GM20000 (cell line): ENCODE results near the gene TRA2A.

Experiments used
- DNase-seq: peaks from one replicate; pipeline ENCODE4 v3.0.0; 2012; ENCODE audit warnings: low spot score
- CTCF ChIP-seq: IDR thresholded peaks from 2 replicates; pipeline ENCODE4 v1.5.1; 2012; ENCODE audit warnings: mild to moderate bottlenecking, control low read depth; ENCODE audit errors: extremely low read depth, missing control alignments

TRA2A gene

GRCh38 chr7:23542752-23543151 is 11.0 kb upstream of the TRA2A start:
- TF ChIP-seq CTCF, result no peak
- DNase-seq, result no peak

GRCh38 chr7:23539494-23539907 is 7.7 kb upstream of the TRA2A start:
- peak; percentile 10 for DNase-seq
- TF ChIP-seq CTCF, result no peak

DNA sequence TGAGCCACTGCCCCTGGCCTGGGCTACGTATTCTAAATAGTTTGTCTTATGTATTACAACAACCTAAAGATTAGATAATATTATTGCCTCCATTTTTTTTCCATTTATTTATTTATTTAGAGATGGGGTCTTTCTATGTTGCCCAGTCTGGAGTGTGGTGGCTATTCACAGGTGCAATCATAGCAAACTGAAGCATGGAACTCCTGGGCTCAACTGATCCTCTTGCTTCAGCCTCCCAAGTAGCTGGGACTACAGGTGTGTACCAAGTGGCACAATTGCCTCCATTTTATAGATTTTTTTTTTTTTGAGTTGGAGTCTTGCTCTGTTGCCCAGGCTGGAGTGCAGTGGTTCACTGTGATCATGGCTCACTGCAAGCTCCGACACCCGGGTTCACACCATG is 6.5 kb upstream of the TRA2A start:
- TF ChIP-seq CTCF, result no peak
- no peak for DNase-seq

DNA sequence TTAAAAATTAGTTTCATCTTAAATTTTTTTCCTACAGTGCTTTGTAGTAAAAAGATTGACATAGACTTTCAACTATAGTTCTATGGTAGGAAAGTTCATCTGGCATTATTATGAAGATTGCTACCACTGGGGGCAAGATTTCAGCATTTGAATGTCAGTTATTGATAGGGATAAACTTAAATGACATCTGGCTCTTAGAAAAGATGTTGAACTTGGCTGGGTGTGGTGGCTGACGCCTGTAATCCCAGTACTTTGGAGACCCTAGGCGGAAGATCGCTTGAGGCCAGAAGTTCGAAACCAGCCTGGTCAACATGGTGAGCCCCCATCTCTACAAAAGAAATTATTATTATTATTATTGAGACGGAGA is 1.4 kb upstream of the TRA2A start:
- no peak for TF ChIP-seq CTCF
- DNase-seq, result no peak

DNA sequence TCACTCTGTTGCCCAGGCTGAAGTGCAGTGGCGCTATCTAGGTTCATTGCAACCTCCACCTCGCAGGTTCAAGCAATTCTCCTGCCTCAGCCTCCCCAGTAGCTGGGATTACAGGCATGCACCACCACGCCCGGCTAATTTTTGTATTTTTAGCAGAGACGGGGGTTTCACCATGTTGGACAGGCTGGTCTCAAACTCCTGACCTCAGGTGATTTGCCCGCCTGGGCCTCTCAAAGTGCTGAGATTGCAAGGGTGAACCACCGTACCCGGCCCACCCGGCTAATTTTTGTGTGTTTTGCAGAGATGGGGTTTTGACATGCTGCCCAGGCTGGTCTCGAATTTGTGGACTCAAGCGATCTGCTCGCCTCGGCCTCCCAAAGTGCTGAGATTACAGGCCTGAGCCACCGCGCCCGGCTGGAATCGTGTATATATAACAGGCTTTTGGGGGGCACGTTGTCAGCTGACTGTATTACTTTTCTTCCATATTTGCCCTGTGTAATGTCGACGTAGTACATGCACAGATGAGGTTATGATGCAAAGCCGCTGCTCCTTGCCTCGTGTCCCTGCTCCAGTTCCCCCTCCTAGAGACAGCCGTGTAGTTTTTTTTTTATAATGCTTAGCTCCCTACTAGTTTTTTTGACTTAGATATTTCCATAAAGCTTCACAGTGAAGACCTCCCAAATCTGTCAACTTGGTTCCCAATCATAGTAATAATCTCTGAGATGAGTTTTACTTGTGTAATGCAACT is 883 bp upstream of the TRA2A start:
- DNase-seq, result no peak
- no peak for TF ChIP-seq CTCF

- peak; percentile 19 for DNase-seq
- TF ChIP-seq CTCF, result no peak
These were observed 559 bp downstream of the TRA2A start for GRCh38 chr7:23531050-23531793.

DNA sequence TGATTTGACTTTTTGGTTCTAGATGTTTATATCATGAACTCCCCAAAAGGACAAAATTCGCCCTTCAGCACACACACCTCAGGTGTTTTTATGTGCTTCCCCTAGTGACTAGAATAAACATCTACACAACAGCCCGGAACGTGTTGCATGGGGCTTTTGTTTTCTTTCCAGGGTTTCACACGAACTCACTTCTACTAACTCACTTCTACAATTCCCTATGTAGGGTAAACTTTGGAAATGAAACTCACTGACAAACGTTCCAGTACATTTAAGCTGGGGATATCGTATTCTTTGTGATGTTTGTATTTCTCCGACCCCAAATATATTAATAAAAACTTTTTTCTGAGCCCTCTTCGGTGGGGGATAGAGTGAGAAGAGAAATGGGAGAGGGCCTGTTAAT is 1.4 kb downstream of the TRA2A start:
- no peak for TF ChIP-seq CTCF
- peak; percentile 50 for DNase-seq
